Embryonic facial prominence (tissue), 1 donor: ENCODE data around the gene JTB.

Source experiments
- DNase-seq: peaks from one replicate; pipeline ENCODE4 v3.0.0-alpha.2; 2016; ENCODE audit errors: extremely low spot score

JTB gene

DNA sequence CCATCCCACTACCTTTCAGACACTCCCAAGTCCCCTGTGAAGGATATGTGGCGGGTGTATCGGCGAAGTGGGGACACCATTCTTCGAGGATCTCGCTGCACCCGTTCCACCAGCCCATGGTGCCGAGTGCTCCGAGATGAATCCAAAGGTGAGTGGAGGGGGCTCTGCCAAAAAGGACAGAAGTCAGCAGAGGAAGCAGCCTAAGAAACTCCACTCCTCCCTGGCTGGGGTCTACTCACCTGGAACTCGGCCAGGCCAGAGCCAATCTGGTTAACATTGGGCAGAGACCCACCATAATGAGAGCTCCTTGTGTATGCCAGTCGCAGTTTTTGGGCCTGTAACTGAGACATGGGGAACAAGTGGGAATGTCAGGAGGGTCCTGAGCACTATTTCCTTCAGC lies 22.6 kb downstream of the JTB start:
- no peak for DNase-seq

- no peak for DNase-seq
Observed at GRCh38 chr1:153953859-153954365, 23.6 kb downstream of the JTB start.

DNA sequence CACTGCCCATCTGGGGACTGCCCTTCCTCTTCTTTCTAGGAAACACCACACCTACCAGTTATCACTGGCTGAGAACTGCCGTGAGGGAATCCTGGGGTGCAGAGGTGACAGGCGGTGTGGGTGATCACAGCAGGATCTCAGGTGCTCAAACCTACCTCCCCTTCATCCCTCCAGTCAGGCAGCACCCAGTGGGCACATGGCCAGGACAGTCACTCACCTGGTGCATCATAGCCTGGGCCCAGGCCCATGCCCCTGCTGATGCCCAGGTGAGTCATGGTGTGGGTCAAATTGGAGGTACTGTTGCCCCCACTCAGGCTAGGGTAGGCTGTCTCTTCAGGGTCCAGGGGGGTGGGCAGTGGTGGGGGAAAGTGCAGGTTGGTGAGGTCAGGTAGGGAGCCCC lies 25.7 kb downstream of the JTB start:
- DNase-seq, result no peak

DNA sequence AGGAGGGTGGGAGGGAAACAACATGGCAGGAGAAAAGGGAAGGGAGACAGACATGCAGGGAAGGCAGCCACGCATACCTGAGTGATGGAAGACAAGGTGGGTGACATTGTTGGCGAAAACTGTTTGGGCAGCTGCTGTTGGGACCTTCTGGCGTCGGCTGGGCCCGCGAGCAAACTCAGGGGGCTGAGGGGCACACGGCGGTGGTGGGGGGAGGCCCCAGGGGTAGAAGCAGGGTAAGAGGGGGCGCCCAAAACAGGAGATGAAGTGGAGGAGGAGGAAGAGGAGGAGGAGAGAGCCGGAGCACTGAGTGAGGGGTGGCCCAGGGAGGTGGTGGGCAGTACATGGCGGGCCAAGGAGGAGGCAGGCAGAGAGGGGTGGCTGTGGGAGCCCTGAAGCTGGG lies 26.3 kb downstream of the JTB start:
- no peak for DNase-seq

DNA sequence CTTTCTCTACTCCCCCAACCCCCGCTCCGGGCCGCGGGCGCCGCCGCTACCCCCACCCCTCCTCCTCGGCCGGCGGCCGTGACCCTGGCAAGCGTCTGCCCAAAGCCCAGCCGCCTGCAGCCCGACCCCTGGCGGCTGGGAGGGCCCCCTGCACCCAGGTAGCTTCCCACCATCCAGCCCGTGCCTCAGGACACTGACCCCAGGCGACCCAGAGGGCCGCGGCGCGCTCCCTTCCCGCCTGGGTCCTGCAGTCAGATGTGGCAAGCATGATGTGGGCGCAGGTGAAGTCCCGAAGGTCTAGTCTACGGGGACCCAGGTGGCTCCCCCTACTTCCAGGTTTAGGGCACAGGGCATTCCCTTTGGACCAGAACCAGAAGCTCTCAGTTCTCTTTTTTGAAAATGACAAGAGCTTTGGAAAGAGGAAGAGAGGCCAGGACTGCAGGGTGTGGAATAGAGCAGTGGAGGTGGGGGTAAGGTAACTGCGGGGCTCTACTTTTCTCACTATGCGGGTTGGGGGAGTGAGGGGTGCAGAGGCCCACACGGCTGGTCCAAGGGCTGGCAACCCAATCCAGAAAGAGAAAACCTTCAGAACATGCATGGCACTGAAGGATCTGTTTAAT lies 30.7 kb downstream of the JTB start, which contains the start of gene DENND4B:
DENND4B (minus strand) TSS at position 97 of the 620 bp plus-strand sequence. CDS start 2,344 bp downstream, outside the sequence.
- no peak for DNase-seq

DNA sequence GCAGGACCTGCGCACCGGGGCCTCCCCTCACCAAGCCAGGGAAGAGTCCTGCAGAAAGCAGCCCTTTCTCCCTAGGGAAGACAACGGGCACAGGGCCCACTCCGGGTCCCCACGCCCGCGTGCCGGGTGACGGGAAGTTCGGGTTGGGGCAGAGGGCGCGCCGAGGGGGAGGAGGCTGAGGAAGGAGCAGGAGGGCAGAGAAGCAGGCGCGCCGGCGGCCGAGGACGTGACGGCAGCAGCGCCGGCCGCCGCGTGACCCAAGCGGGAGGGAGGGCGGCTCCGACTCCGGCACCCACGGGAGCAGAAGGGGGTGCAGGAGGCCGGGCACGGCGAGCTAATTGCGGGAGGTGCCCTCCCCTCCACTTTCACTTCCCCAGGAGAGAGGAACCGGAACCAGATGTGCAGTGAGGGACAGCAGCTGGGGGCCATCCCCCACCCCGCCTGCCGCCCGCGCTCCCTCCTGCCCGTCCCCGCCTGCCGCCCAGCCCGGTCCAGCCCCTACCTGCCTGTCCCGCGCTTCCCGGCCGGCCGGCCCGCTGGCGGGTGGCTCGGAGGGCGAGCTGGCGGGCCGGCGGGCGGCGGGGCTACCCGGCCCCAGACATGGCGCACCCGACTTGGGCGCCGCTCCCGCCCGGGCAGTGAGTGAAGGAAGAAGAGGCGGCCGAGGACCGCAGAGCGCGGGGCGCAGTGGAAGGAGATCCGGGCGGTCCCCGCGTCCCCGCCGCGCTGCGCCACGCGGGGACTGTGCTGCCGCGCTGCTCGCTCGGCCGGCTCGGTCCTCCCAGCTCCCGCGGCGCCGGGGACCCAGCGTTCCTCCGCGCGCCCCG lies 31.5 kb downstream of the JTB start:
- no peak for DNase-seq

DNA sequence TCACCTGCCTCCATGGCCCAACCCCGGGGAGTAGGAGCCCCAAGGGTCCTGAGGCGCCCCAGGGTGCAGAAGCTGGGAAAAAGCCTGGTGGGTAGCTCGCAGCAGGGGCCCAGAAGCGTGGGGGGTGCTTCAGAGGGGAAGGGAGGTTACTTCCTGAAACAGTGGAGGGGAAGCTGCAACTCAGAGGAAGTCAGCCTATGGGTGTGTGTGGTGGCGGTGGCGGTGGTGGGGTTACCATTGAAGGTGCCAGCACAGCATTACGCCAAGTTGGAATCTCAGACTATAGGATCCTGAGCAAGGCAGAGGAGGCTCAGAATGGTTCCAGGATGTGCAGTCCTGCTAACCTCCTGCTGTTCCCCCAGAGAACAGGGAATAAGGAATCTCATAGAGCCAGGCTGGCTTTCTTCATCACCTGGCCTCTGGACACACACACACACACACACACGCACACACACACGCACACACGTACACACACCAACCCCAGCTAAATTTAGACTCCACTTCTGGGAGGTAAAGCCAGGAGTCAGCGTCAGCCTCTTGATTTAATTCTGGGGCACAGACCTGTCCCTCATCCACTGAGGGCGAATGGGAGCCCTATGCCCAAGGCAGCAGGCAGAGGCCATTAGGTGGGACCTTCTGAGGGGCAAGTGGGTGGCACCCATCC lies 32.2 kb downstream of the JTB start:
- DNase-seq, result no peak

DNA sequence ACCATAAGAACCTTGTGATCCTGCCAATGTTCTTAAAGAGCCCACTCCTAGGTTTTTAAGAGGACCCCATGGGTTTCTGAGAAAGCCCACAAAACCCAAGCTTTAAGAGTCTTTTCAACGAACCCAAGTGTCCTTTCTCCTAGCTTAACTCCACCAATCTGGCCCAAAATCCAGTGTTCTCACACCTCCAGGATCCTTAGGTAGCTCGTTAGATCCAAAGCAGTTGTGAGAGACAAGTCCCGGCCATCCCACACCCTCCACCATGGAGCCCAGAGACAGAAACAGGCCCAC lies 32.7 kb downstream of the JTB start:
- DNase-seq, result no peak

DNA sequence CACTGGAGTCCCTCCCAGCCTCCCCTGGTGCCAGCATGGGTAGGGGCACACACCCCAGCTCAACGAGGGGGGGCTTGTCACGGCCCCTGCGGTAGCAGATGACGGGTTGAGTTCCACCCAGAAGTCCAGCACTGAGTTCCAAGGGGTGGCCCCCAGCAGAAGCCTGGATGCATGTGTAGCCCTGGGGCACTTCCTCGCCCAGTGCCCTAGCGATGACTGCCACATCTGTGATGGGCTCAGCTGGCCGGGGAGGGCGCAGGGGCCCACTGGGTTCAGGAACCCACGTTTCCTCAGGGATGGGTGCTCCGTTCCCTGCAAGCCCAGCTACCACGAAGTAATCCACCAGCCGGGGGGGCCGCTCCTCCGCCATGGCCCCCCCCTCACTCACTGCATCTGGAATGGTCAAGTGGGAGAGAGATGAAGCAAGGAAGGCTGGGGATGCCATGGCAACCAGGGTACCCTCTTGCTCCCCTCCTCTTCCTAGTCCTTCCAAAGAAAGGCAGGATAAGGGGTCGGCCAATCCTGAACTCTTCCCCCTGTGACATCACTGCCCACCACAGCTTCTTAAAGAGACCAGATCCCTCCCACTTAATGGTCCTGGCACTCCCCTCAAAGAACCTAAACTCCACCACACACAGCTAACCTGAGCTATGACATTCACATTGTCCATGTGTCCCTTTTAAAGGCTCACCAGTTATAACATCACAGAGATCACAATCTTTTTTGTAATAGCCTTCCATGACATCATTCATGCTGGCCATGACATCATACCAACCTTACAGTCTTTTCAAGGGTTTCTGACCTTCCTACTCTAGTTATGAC lies 33.3 kb downstream of the JTB start:
- DNase-seq, result no peak

DNA sequence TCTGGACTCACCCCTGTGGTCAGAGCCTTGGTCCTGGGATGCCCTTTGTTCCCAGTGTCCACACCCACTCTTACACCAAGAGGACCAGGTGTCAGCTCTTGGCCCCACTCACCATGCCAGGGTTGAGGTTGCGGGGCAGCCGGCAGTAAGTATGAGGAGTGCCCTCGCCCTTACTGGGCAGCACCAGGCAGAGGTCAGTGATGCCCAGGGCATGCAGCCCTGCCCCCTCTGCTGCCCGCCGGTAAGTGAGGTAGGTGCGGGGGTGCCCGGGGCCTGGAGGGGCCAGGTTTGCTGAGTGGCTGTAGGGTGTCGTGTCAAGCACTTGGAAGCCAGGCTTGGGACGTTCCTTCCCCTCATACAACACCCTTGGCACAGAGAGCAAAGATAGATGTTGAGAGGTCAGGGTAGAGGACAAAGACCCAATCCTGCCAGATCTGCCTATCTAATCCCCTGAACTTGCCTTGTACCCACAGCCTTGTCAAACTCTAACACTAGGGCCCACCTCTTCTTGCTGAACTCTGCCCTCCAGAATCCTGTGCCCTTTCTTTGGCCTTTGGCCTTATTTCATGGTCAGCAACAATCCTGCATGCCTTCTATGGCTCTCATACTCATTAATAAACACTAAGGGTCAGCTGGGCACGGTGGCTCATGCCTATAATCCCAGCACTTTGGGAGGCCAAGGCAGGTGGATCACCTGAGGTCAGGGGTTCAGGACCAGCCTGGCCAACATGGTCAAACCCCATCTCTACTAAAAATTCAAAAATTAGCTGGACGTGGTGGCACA lies 34.5 kb downstream of the JTB start:
- DNase-seq, result no peak

- DNase-seq, result no peak
Observed at GRCh38 chr1:153941826-153942725, 35.4 kb downstream of the JTB start.

DNA sequence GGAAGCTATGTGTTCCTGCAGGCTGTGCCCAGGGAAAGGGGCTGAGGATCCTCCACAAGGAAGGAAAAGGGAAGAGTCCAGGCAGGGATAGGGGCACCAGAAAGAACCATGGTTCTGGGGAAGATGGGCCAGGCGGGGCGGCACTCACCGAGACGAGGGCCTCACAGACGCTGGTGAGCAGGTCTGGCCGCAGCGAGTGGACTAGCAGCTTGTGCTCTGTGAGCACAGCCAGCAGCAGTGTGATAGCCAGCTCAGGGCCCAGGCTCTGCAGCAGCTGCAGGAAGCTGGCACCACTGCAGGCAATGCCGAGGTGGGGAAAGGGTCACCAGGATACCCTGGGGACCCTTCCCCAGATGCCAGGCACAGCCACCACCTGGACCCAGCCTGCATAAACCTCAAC lies 36.7 kb downstream of the JTB start:
- no peak for DNase-seq

DNA sequence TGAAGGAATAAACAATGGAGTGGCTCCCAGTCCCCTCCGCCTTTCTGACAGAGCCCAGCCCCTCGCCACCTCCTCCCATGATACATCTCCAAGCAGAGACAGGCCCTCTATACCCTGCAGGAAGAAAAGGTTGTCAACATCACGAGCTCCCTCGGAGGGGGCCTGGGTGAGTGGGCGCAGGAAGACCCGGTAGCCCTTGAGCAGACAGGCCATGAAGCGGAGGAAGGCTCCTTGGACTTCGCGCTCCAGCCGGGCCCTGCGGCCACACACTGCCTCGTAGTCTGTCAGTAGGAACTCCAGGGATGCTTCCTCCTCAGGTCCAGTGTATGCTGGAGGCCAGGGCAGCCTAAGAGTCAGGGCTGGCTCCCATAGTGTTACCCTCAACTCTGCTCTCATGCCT lies 38.0 kb downstream of the JTB start:
- DNase-seq, result no peak

- no peak for DNase-seq
Observed at GRCh38 chr1:153938996-153939395, 38.5 kb downstream of the JTB start.

DNA sequence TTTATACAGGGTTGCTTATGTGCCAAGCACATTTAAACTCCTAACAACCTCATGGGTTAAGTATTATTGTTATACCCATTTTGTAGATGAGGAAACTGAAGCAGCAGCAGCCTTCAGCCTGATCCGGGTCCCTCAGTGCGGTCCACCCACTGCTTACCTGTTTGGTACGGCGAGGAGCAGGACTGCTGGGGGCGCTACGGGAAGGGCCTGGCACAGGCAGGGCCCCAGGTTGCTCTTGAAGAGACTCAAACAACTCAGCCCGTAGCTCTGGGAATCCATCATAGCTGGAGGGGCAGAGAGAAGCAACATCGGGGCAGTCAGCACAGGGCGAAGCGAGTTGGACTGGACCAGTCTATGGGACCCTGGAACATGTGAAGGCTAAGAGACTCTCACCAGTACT lies 40.1 kb downstream of the JTB start:
- DNase-seq, result no peak

- no peak for DNase-seq
Observed at GRCh38 chr1:153936011-153936802, 41.3 kb downstream of the JTB start.

- no peak for DNase-seq
Observed at GRCh38 chr1:153934746-153935145, 42.7 kb downstream of the JTB start.

DNA sequence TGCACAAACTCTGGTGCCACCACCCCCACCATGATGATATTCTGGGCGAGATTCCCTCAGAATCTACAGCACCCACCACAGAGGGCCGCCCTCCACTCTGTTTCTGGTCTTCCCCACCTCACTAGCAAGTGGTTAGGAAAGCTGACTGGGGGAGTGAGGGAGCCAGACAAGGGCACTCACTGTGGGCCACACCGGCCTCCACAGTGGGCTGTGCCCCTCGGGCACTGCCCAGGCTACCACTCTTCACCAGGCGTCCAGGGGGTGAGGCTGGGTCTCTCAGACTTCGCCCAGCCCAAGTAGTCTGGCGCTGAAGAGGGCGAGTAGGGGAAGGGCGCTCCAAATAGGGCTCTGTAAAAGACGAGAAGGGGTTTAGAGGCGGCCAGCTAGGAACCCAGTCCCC lies 43.5 kb downstream of the JTB start:
- DNase-seq, result no peak

DNA sequence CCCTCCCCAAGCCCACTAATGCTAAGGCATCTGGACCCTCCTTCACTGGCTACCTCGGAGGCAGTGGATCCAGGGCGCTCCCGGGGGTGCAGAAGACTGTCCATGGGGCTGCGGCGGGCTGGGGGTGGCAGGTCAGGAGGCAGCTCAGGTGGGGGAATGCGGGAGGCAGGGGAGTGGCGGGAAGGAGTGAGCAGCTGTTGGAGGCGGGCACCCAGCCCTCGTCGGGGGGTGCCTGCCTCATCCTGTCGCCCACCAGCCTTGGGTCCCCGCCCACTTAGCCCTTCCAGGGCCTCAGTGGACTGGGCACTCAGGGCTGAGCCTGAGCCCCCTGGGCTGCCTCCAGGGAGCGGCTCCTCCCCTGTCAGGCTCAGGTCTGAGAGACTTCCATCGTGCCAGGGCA lies 44.0 kb downstream of the JTB start:
- DNase-seq, result no peak
